Activated T-helper 17 cell treated with anti-CD3 and anti-CD28 coated beads, Interleukin-2, amount 50 U/mL, for 72 hours (primary cell): ENCODE data around the gene TRIM52. TPM values are rescaled to one million over a fixed set of nuclear protein-coding genes. Genes with fewer than 3 reads are reported as not detected.

Experiments used
- total RNA-seq, 2 donors: library from RNA; stranded (reverse); gene quantifications; one replicate each; pipeline ENCODE4 v1.2.3, GENCODE V29; 2022

TRIM52 gene
- total RNA-seq, 2 donors from 2014 or later, result 14.3 to 19.4 TPM

Other genes starting within 250 kb of the TRIM52 start
- gene BTNL9, start 220.9 kb downstream of the TRIM52 start, total RNA-seq, result under 1 TPM in 1 of 2 donors, not detected in 1; 0.16 TPM
- gene OR2V1, start 130.0 kb downstream of the TRIM52 start, total RNA-seq, result not detected
- not detected for gene OR2V2, start 113.6 kb downstream of the TRIM52 start, total RNA-seq
- gene TRIM7, start 55.9 kb downstream of the TRIM52 start, total RNA-seq, result 1 to 10 TPM; 2.7 to 5.9 TPM
- 10 to 100 TPM; 27.1 to 30.8 TPM for gene TRIM41, start 37.9 kb downstream of the TRIM52 start, total RNA-seq
- gene RACK1, start 17.2 kb downstream of the TRIM52 start, total RNA-seq, result 1,000 to 10,000 TPM; 2,150 to 2,706 TPM
- gene OR4F3, start 106.1 kb upstream of the TRIM52 start, total RNA-seq, result not detected